ENCODE results near the gene KCNIP3.
"Not testable (repeated sequence)": the region's sequence is repeated elsewhere in the genome, so short reads cannot be mapped to it uniquely, and the experiment has no call there.

KCNIP3 gene

DNA sequence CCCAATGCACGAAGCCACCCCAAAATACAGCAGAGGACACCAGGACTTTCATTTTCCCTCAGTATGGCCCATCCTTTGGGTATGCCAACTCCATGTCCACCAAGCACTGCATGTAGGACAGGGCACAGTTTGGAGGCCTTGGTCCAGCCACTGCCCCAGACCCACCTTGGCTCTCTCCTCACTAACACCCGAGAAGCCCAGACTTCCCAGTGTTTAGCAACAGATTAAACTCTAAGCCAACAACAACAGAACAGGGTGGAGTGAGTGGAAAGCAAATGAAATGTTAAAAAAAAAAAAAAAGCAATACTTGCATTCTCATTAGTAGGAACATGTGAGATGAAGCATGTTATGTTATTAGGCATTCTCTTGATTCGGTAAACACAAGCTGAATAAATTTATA, 118.0 kb downstream of the KCNIP3 start:
- DNase-seq (ENCODE audit: low read depth in 3 of 3), result not testable (repeated sequence)

DNA sequence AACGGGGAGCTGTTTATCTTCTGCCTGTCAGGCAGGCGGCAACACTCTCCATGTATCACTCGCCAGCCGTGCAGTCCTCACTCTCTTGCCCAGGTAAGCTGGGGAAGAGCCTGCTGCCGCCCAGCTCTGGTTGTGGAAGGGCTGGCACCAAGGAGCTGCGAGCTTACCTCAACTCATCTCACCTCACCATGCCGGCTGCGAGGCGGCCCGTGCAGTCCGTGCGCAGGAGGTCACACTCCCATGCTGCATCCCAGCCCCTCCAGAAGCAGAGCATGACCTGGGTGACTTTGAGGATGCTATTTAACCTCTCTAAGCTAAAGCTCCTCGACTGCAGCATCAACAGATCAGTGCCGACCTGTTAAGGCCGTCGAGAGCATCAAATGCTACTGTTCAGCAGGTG, 118.4 kb downstream of the KCNIP3 start:
- DNase-seq (ENCODE audit: low read depth in 3 of 3), result not testable (repeated sequence)

DNA sequence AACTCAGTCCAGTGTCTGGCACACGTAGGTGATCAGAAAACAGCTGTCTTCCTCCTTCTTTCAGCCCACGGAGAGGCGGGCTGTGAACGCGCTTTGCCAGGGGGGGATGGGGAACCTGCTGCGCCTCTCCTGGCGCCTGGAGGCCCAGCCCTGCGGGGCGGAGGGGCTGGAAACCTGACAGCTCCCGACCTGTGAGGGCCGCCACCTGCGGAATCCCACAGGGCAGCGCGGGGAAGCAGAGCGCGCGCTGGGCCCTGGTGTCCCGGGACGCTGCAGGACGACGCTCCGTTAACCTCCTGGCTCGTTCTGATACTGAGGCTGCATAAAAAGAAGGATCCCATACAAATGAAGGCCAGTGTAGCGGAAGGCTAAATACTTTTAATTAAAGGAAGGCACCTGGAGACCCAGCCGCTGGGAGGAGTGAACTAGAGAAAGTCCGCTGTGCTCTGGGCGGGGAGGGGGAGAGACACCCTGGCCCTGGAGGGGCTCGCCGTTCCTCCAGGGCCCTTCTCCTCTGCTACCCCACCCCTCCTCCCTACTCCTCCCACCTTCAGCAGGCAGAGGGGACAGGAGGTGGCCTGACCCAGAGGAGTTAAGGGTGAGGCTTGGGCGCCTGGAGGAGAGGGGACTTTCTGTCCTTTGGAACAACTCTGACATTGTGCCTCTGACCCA, 130.2 kb downstream of the KCNIP3 start:
- not testable (repeated sequence) for DNase-seq (ENCODE audit: low read depth in 3 of 3)

DNA sequence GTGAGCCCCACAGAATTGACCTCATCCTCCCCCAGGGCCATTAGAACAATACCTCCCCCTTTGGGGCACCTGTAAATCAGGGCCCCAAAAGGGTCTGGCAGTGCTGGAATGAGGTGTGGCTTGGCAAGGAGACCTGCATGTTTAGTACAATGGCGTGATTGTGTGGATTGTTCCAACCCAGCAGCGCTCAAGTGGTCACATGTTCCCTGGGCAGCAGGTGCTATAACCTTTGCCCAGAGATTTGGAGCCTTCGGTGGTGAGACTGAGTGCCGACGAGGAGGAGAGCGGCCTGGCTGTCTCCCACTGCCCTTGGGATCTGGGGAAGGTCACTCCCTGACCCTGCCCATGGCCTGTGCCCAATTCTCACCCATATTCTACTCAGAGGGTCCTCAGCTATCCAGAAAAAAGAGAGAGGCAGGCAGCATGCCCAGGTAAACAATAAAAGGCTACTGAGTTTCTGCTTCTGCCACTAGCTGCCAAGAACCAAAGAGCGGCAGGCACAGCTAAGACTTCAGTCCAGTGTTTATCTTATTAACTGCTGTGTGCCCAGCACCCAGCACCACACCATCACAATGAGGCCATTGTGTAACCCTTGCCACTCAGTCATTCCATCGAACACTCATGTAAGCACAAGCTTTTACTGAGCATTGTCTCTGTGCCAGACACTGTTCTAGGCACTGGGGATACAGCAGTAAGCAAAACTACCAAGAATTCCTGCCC, 132.8 kb downstream of the KCNIP3 start:
- DNase-seq (ENCODE audit: low read depth in 3 of 3), result not testable (repeated sequence)

DNA sequence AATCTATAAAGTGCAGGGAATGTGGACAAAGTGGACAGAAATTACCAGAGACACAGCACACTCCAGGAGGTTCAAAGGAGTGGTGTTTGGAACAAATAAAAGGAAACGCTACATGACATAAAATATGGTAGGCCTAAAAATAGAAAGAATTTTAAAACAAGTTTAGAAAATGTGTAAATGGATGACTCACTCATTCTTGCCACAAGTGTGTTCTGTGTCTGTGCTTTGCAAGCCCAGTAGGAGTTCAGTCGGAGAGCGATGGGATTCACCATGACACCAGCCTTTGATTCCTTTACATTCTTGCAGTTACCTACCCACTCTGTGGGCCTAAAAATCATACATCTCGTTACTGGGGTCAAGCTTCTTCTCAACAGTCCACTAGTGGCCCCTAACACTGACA, 136.2 kb downstream of the KCNIP3 start:
- DNase-seq (ENCODE audit: low read depth in 3 of 3), result not testable (repeated sequence)

DNA sequence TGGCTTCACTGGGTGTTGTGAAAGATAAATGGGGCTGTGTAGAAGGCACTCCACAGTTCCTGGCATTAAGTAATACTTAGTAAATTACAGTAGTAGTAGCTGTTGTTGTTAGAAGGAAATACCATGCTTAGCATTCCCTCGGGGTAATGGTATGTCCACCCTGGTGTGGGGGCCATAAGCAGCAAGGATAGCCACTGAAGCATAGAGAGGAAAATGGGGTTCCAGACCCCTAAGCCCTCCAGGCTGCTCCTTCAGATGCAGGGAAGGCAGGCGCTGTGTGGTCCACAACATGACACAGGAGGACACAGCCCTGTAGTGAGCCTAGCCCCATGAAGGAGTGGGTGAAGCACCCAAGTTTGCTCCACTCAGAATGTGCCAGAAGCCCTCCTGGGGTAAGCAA, 136.8 kb downstream of the KCNIP3 start:
- DNase-seq (ENCODE audit: low read depth in 3 of 3), result not testable (repeated sequence)

DNA sequence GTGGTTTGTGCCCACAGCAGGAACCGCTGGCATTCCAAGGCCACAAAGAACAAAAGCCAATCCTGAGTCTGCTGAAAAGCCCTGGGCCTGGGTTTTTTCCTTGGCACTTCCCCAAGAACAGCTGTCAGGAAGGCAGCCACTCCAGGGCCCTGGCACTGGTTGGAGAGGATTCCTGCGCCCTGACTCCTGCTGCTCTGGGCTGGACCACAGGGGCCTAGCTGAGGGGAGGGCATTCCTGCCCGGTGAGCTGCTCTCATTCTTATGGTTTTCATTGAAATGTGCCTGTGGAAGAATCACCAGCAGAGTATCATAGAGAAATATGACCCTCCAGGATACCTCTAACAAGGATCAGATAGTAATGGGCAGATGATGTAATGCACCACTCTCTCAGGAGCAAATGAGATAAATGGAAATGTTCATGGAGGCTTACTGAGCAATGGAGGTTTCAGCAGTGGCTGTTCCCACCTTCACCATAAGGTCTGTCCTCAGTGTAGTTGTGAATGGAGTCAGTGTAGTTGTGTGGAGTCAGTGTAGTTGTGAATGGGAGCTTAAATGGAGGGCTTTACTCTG, 137.4 kb downstream of the KCNIP3 start:
- not testable (repeated sequence) for DNase-seq (ENCODE audit: low read depth in 3 of 3)

DNA sequence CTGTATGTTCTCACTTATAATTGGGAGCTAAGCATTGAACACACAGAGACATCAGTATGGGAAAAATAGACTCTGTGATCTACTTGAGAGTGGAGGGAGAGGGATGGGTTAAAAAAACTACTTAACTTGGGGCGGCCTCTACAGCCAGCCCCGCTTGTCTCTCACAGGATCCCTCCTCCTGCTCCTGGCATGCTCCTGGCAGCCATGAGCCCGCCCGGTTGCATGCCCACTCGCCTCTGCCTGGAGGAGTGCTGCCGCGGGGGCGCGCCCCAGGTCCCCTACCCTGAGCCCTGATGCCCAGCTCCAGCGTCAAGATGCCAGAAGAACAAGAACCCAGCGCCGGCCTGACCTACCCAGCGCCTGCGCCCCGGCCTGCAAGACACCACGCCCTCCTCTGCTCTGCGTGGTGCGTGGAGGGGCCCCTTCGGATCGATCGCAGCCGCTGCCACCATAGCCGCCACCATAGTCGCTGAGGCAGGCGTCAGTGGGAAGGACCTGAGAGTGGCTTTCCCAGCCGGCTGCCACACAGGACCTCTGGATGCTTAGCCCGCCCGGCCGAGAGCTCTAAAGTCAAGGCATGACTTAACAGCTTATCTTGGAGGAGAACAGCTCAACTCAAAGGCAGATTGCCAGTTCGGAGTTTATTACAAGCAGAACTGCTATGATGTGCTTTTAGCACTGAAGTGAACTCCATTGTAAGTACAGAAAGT, 138.2 kb downstream of the KCNIP3 start:
- not testable (repeated sequence) for DNase-seq (ENCODE audit: low read depth in 3 of 3)
